OCI-LY1 (cell line): ENCODE measurements around the gene STK32B.
"Not testable (repeated sequence)": the region's sequence is repeated elsewhere in the genome, so short reads cannot be mapped to it uniquely, and the experiment has no call there.

ENCODE experiments used
- H2AFZ ChIP-seq: fragments of 200-600 bp; sonication (generic), shearing (Covaris generic); 2 replicates; pipeline ENCODE4 v1.6.0; 2014; ENCODE audit warnings: antibody characterized with exemption, mild to moderate bottlenecking, low read length
- H3F3A ChIP-seq: fragments of 200-600 bp; sonication (generic), shearing (Covaris generic); 2 replicates; pipeline ENCODE4 v1.6.0; 2014; ENCODE audit warnings: mild to moderate bottlenecking, antibody characterized with exemption, low read length, moderate library complexity; ENCODE audit not compliant: insufficient read depth
- H3K27ac ChIP-seq: fragments of 200-600 bp; sonication (generic); 2 replicates; pipeline ENCODE4 v1.5.1; 2014; ENCODE audit warnings: low read length, mixed run types, mild to moderate bottlenecking, low read depth; ENCODE audit not compliant: poor library complexity, severe bottlenecking
- H3K27me3 ChIP-seq: fragments of 200-600 bp; sonication (generic); 2 replicates; pipeline ENCODE4 v1.6.0; 2014; ENCODE audit warnings: antibody characterized with exemption, mild to moderate bottlenecking, low read length, moderate library complexity; ENCODE audit not compliant: insufficient read depth
- H3K36me3 ChIP-seq: fragments of 200-600 bp; sonication (generic); 2 replicates; pipeline ENCODE4 v1.6.1; 2014; ENCODE audit warnings: mild to moderate bottlenecking, antibody characterized with exemption, low read length, moderate library complexity, mixed read lengths; ENCODE audit not compliant: insufficient read depth
- H3K4me1 ChIP-seq: fragments of 200-600 bp; sonication (generic); 2 replicates; pipeline ENCODE4 v1.5.1; 2014; ENCODE audit warnings: mild to moderate bottlenecking, low read length, moderate library complexity; ENCODE audit not compliant: insufficient read depth, severe bottlenecking
- H3K4me2 ChIP-seq: fragments of 200-600 bp; sonication (generic), shearing (Covaris generic); 2 replicates; pipeline ENCODE4 v1.6.1; 2014; ENCODE audit warnings: low read length
- H3K4me3 ChIP-seq: fragments of 200-600 bp; sonication (generic); 2 replicates; pipeline ENCODE4 v1.5.1; 2014; ENCODE audit warnings: low read length, low read depth, mild to moderate bottlenecking, mixed read lengths; ENCODE audit not compliant: poor library complexity, severe bottlenecking
- H3K79me2 ChIP-seq: fragments of 200-600 bp; shearing (Covaris generic); 2 replicates; pipeline ENCODE4 v1.6.1; 2016; ENCODE audit warnings: mixed run types, low read length, mixed read lengths; ENCODE audit not compliant: insufficient read depth
- H3K9ac ChIP-seq: fragments of 200-600 bp; sonication (generic), shearing (Covaris generic); 2 replicates; pipeline ENCODE4 v1.6.1; 2014; ENCODE audit warnings: mild to moderate bottlenecking, low read length, mixed read lengths
- H3K9me2 ChIP-seq: fragments of 200-600 bp; sonication (generic), shearing (Covaris generic); 2 replicates; pipeline ENCODE4 v1.6.1; 2014; ENCODE audit warnings: low read depth, mild to moderate bottlenecking, low read length, mixed read lengths
- H3K9me3 ChIP-seq: fragments of 200-600 bp; shearing (Covaris generic); 2 replicates; pipeline ENCODE4 v1.6.1; 2014; ENCODE audit warnings: low read length, mixed read lengths
- H4K20me1 ChIP-seq: fragments of 200-600 bp; sonication (generic), shearing (Covaris generic); 2 replicates; pipeline ENCODE4 v1.6.0; 2016; ENCODE audit warnings: mild to moderate bottlenecking, low read length; ENCODE audit not compliant: insufficient read depth
- EZH2 ChIP-seq: fragments of 200-600 bp; sonication (generic), shearing (Covaris generic); IDR thresholded peaks from 2 replicates; pipeline ENCODE4 v1.8.0; 2017; ENCODE audit warnings: borderline replicate concordance, mixed run types, mild to moderate bottlenecking, antibody characterized with exemption, low read length, moderate library complexity, mixed read lengths
- TF ChIP-seq, protein P1 (sequence below): fragments of 200-600 bp; sonication (generic), shearing (Covaris generic); IDR thresholded peaks from 2 replicates; pipeline ENCODE4 v1.5.1; 2017; ENCODE audit warnings: mild to moderate bottlenecking, antibody characterized with exemption, low read length, moderate library complexity, mixed read lengths

STK32B gene

DNA sequence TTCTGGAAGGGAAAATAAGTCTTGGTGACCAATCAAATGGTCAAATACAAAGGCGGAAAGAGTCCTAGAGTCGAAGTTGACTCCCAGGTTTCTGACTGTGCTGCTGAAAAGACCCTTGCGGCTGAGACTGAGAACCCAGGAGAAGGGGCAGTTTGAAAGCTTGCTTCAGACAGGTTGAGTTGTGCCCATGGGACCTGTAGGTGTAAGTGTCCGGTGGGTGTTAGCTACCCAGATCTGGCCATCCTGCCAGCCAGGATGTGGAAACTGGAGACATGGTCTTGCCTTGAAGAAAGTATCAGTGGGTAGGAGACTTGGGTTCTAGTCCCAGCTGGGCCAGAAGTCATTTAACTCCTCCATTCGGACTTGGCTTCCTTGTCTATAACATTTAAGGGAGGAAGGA is 381.9 kb downstream of the STK32B start:
- Histone ChIP-seq H3K4me3 (no peak overlapping the region), H3K27me3 (no peaks in the 10 kb centered on the region), H3K79me2 (no peaks in the 10 kb centered on the region), H4K20me1 (no peaks in the 10 kb centered on the region), H3F3A (no peaks in the 10 kb centered on the region), H3K4me2 (no peak overlapping the region), H2AFZ (no peak overlapping the region), H3K9ac (no peak overlapping the region), H3K36me3 (no peaks in the 10 kb centered on the region), H3K9me3 (no peaks in the 10 kb centered on the region), H3K27ac (no peak overlapping the region), H3K9me2 (no peaks in the 10 kb centered on the region), H3K4me1 (no peaks in the 10 kb centered on the region)
- TF ChIP-seq, protein P1, sequence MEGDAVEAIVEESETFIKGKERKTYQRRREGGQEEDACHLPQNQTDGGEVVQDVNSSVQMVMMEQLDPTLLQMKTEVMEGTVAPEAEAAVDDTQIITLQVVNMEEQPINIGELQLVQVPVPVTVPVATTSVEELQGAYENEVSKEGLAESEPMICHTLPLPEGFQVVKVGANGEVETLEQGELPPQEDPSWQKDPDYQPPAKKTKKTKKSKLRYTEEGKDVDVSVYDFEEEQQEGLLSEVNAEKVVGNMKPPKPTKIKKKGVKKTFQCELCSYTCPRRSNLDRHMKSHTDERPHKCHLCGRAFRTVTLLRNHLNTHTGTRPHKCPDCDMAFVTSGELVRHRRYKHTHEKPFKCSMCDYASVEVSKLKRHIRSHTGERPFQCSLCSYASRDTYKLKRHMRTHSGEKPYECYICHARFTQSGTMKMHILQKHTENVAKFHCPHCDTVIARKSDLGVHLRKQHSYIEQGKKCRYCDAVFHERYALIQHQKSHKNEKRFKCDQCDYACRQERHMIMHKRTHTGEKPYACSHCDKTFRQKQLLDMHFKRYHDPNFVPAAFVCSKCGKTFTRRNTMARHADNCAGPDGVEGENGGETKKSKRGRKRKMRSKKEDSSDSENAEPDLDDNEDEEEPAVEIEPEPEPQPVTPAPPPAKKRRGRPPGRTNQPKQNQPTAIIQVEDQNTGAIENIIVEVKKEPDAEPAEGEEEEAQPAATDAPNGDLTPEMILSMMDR, result no peak
- no peak for TF ChIP-seq EZH2

GRCh38 chr4:5435201-5435600 is 383.9 kb downstream of the STK32B start:
- Histone ChIP-seq H4K20me1 (no peaks in the 10 kb centered on the region), H3K4me3 (no peak overlapping the region), H3K9me3 (no peaks in the 10 kb centered on the region), H3K4me1 (no peaks in the 10 kb centered on the region), H2AFZ (no peak overlapping the region), H3F3A (no peaks in the 10 kb centered on the region), H3K9me2 (no peaks in the 10 kb centered on the region), H3K79me2 (no peaks in the 10 kb centered on the region), H3K4me2 (no peak overlapping the region), H3K27ac (no peak overlapping the region), H3K36me3 (no peaks in the 10 kb centered on the region), H3K27me3 (no peaks in the 10 kb centered on the region), H3K9ac (no peak overlapping the region)
- no peak for TF ChIP-seq EZH2
- TF ChIP-seq, protein P1, result no peak

DNA sequence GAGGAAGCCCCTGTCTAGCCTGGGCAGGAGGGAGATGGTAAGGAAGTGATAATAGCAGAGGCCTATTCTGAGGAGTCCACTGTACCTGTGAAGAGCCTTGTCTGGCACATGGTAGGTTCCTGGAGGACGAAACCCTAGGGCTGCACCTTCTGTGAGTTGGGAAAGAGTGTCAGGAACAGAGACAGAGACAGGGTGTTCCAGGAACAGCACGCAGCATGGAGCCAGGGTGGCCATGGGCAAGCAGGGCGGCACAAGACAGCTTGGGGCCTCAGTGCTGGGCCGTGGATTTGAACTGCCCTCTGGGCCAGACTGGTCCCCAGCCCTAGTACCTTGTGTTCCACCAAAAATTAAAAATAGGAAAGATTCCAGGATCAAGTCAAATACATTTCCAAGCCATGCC is 384.5 kb downstream of the STK32B start:
- H3K9me3 ChIP-seq, result no peaks in the 10 kb centered on the region
- H3K27ac ChIP-seq, result no peak overlapping the region
- TF ChIP-seq, protein P1, result no peak
- no peak for TF ChIP-seq EZH2
- no peaks in the 10 kb centered on the region for H4K20me1 ChIP-seq
- H3F3A ChIP-seq, result no peaks in the 10 kb centered on the region
- H3K4me1 ChIP-seq, result no peaks in the 10 kb centered on the region
- H3K9ac ChIP-seq, result no peak overlapping the region
- no peaks in the 10 kb centered on the region for H3K79me2 ChIP-seq
- no peak overlapping the region for H3K4me3 ChIP-seq
- no peak overlapping the region for H3K4me2 ChIP-seq
- H2AFZ ChIP-seq, result no peak overlapping the region
- H3K36me3 ChIP-seq, result no peaks in the 10 kb centered on the region
- H3K9me2 ChIP-seq, result no peaks in the 10 kb centered on the region
- no peaks in the 10 kb centered on the region for H3K27me3 ChIP-seq

- not testable (repeated sequence) for H3K4me2 ChIP-seq, H3K9ac ChIP-seq, H3K36me3 ChIP-seq, H2AFZ ChIP-seq, H3K79me2 ChIP-seq, H3K4me3 ChIP-seq, H3K9me2 ChIP-seq, H4K20me1 ChIP-seq, H3K9me3 ChIP-seq, H3F3A ChIP-seq, H3K4me1 ChIP-seq, H3K27ac ChIP-seq, H3K27me3 ChIP-seq
Measured at GRCh38 chr4:5443976-5444802, 392.9 kb downstream of the STK32B start.
